ENCODE measurements around the gene TMEM187. TPM values are rescaled to one million over a fixed set of nuclear protein-coding genes. Genes with fewer than 3 reads are reported as not detected.

The TMEM187 gene
- total and polyA plus RNA-seq, 2 donors from 2014 or later = 9.6 to 12.4 TPM

DNA sequence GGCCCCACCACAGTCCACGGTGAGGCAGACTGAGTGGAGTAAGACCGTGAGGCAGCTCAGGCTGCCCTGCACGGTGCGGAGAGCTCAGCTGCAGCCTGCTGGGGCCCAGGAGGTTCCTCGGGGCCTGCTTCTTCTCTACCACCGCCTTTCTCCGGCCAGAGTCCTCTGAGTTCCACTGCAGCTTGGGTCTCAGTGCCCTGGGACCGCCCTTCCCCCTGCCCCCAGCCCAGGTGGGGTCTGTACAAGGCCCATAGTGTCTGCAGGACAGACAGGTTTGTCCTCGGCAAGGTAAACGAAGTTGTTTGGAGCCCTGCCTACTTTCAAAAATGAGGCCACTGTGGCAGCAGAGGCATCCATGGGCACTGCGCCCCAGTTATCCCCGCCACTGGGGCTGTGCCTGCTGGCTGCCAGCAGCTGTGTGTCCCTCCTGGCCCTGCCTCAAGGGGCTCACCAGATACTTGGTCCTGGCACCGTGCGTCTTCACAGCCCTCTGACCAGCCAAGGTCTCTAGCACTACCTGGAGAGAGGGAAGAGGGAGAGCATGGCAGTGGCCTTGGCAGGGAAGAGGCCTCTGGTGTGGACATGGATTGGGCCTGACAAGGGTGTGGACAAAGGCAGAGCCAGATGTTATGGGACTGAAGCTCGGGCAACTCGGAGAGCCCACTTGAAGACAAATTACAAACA, 43.2 kb downstream of the TMEM187 start:
- no peaks in the 10 kb centered on the region for H3K27me3 ChIP-seq (ENCODE audit: control insufficient read depth, insufficient read depth, low read length)
- DNase-seq = peak in 1 of 5 donors; percentile 70

DNA sequence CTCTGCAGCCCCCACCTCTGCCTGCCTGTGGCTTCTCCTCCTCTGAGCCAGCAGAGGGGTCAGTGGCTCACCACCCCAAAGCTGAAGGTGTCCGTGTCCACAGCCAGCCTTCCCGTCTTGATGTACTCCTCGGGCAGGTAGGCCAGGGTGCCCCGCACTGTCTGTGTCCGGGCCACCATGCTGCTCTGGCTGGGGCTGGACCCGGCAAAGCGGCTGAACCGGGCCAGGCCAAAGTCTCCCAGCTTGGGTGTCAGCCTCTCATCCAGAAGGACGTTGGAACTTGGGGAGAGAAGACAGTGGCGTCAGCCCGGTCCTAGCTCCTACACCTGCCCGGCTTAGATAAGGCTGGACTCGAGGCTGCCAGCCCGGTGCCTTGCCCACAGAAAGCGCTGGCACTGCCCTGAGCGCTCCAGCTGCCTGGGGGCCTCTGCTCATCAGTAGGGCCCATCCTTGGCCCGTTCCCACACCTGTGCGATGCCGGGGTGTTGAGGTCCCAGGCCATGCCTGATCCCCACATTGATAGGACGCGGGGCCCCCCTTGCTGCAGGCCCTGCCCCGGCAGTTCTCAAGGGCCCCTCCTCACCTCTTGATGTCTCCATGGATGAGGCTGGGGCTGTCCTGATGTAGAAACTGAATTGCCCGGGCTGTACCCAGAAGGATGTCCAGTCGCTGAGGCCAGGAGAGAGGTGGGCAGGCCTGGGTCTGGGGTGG, 44.0 kb downstream of the TMEM187 start:
- no peak overlapping the region for H3K9ac ChIP-seq (ENCODE audit: low read length in 3 of 3)
- DNase-seq (no peak), FAIRE-seq (no peak)
- TF ChIP-seq CTCF (IDR thresholded peaks at IDR 0.05; ENCODE audit: borderline replicate concordance, extremely low read depth, insufficient read depth) = no peak
- H3K27ac ChIP-seq (ENCODE audit: low read depth in 2 of 2, low read length in 2 of 2) = no peak overlapping the region
- no peaks in the 10 kb centered on the region for H3K9me3 ChIP-seq (ENCODE audit: control insufficient read depth in 2 of 3, insufficient read depth in 1 of 3, low read length in 3 of 3)
- intact Hi-C loops (cut with DNase I) = no loop called here
- H3K4me1 ChIP-seq (ENCODE audit: control insufficient read depth in 2 of 3, insufficient read depth in 2 of 3, low read depth in 1 of 3, low read length in 3 of 3) = peaks cover 0 to 9% (median 5%) of the 10 kb centered on the region in 3 donors
- H3K27me3 ChIP-seq (ENCODE audit: control insufficient read depth, insufficient read depth, low read length) = no peaks in the 10 kb centered on the region
- H3K4me3 ChIP-seq (ENCODE audit: low read length in 3 of 3) = no peak overlapping the region
- peaks cover 0 to 2% (median 0%) of the 10 kb centered on the region in 3 donors for H3K36me3 ChIP-seq (ENCODE audit: control insufficient read depth in 2 of 3, insufficient read depth in 3 of 3, low read length in 3 of 3)

More for the DNA sequence above, 43.2 kb downstream of the TMEM187 start:
- Histone ChIP-seq H3K9me3 (ENCODE audit: control insufficient read depth in 2 of 3, insufficient read depth in 1 of 3, low read length in 3 of 3) (no peaks in the 10 kb centered on the region), H3K4me1 (ENCODE audit: control insufficient read depth in 2 of 3, insufficient read depth in 2 of 3, low read depth in 1 of 3, low read length in 3 of 3) (peaks cover 0 to 7% (median 3%) of the 10 kb centered on the region in 3 donors), H3K27ac (ENCODE audit: low read depth in 2 of 2, low read length in 2 of 2) (no peak overlapping the region), H3K36me3 (ENCODE audit: control insufficient read depth in 2 of 3, insufficient read depth in 3 of 3, low read length in 3 of 3) (peaks cover 0 to 2% (median 0%) of the 10 kb centered on the region in 3 donors), H3K4me3 (ENCODE audit: low read length in 3 of 3) (no peak overlapping the region), H3K9ac (ENCODE audit: low read length in 3 of 3) (no peak overlapping the region)
- no peak for FAIRE-seq
- intact Hi-C loops (cut with DNase I) = no loop called here
- no peak for TF ChIP-seq CTCF (IDR thresholded peaks at IDR 0.05; ENCODE audit: borderline replicate concordance, extremely low read depth, insufficient read depth)

DNA sequence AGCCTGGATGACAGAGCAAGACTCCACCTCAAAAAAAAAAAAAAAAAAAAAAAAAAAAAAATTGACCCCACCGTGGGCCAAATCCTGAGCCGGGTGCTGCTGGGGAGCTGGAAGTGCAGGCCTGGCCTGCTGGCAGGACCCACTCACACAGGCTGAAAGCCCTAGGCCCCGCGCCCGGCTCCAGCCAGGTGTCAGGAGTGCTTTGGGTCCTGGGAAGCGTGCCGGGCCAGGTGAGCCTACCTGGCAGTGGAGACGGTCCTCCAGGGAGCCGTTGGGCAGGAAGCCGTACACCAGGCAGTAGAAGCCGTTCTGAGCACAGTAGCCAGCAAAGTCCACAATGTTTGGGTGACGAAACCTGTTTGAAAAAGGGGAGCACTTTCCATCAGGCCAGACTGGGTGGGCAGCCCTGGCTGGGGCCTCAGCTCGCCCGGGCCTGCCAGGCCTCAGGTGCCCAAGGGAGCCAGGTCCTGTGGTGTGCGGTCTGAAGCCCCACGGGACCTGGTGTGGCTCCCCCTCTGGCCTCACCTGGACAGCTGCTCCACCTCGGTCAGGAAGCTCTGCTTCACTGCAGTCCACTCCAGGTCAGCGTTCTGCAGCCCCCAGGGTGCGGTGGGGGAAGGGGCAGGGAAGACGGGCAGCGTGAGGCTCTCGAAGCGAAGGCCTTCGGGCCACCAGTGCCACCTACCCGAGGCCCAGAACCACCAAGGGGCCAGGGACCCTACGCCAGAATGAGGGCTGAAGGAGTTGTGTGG, 45.4 kb downstream of the TMEM187 start:
- no peaks in the 10 kb centered on the region for H3K27me3 ChIP-seq (ENCODE audit: control insufficient read depth, insufficient read depth, low read length)
- no peak overlapping the region for H3K4me3 ChIP-seq (ENCODE audit: low read length in 3 of 3)
- H3K9ac ChIP-seq (ENCODE audit: low read length in 3 of 3) = no peak overlapping the region
- H3K27ac ChIP-seq (ENCODE audit: low read depth in 2 of 2, low read length in 2 of 2) = no peak overlapping the region
- DNase-seq = peak in 1 of 5 donors; percentile 70
- intact Hi-C loops (cut with DNase I) = no loop called here
- no peak for TF ChIP-seq CTCF (IDR thresholded peaks at IDR 0.05; ENCODE audit: borderline replicate concordance, extremely low read depth, insufficient read depth)
- no peak for FAIRE-seq
- peaks cover 0 to 9% (median 5%) of the 10 kb centered on the region in 3 donors for H3K4me1 ChIP-seq (ENCODE audit: control insufficient read depth in 2 of 3, insufficient read depth in 2 of 3, low read depth in 1 of 3, low read length in 3 of 3)
- no peaks in the 10 kb centered on the region for H3K9me3 ChIP-seq (ENCODE audit: control insufficient read depth in 2 of 3, insufficient read depth in 1 of 3, low read length in 3 of 3)
- peaks cover 0 to 2% (median 0%) of the 10 kb centered on the region in 3 donors for H3K36me3 ChIP-seq (ENCODE audit: control insufficient read depth in 2 of 3, insufficient read depth in 3 of 3, low read length in 3 of 3)

All from kidney (tissue), 14 donors.